ENCODE results near the gene TAS2R43.
"Not testable (repeated sequence)": the region's sequence is repeated elsewhere in the genome, so short reads cannot be mapped to it uniquely, and the experiment has no call there.

Gene TAS2R43

GRCh38 chr12:11069854-11070365 is 22.2 kb downstream of the TAS2R43 start:
- Histone ChIP-seq H3K9me3 (ENCODE audit: control insufficient read depth in 5 of 5, low read length in 5 of 5) (no peaks in the 10 kb centered on the region), H3K4me1 (ENCODE audit: control insufficient read depth in 5 of 5, insufficient read depth in 5 of 5, low read length in 5 of 5) (no peaks in the 10 kb centered on the region), H3K36me3 (ENCODE audit: control insufficient read depth in 5 of 5, insufficient read depth in 5 of 5, low read length in 5 of 5) (no peaks in the 10 kb centered on the region), H3K27ac (ENCODE audit: low read depth, low read length) (no peak overlapping the region), H3K9ac (ENCODE audit: low read length in 5 of 5) (no peak overlapping the region), H3K4me3 (ENCODE audit: low read depth in 1 of 5, low read length in 5 of 5) (no peak overlapping the region), H3K27me3 (ENCODE audit: control insufficient read depth in 5 of 5, insufficient read depth in 4 of 5, low read length in 5 of 5) (no peaks in the 10 kb centered on the region)

GRCh38 chr12:11067514-11067913 is 24.6 kb downstream of the TAS2R43 start:
- Histone ChIP-seq H3K36me3 (ENCODE audit: control insufficient read depth in 5 of 5, insufficient read depth in 5 of 5, low read length in 5 of 5) (no peaks in the 10 kb centered on the region), H3K4me3 (ENCODE audit: low read depth in 1 of 5, low read length in 5 of 5) (no peak overlapping the region), H3K9me3 (ENCODE audit: control insufficient read depth in 5 of 5, low read length in 5 of 5) (no peaks in the 10 kb centered on the region), H3K4me1 (ENCODE audit: control insufficient read depth in 5 of 5, insufficient read depth in 5 of 5, low read length in 5 of 5) (no peaks in the 10 kb centered on the region), H3K27ac (ENCODE audit: low read depth, low read length) (no peak overlapping the region), H3K9ac (ENCODE audit: low read length in 5 of 5) (no peak overlapping the region), H3K27me3 (ENCODE audit: control insufficient read depth in 5 of 5, insufficient read depth in 4 of 5, low read length in 5 of 5) (no peaks in the 10 kb centered on the region)

GRCh38 chr12:11062194-11062593 is 29.9 kb downstream of the TAS2R43 start, which contains the start of gene TAS2R46:
Gene TAS2R46 (minus strand): TSS chr12:11062294. CDS start chr12:11062294, 0 bp downstream.
- not testable (repeated sequence) for H3K27me3 ChIP-seq (ENCODE audit: control insufficient read depth in 5 of 5, insufficient read depth in 4 of 5, low read length in 5 of 5); H3K9me3 ChIP-seq (ENCODE audit: control insufficient read depth in 5 of 5, low read length in 5 of 5); H3K4me1 ChIP-seq (ENCODE audit: control insufficient read depth in 5 of 5, insufficient read depth in 5 of 5, low read length in 5 of 5); H3K27ac ChIP-seq (ENCODE audit: low read depth, low read length); H3K36me3 ChIP-seq (ENCODE audit: control insufficient read depth in 5 of 5, insufficient read depth in 5 of 5, low read length in 5 of 5); H3K9ac ChIP-seq (ENCODE audit: low read length in 5 of 5); H3K4me3 ChIP-seq (ENCODE audit: low read depth in 1 of 5, low read length in 5 of 5)

GRCh38 chr12:11059784-11060183 is 32.3 kb downstream of the TAS2R43 start:
- Histone ChIP-seq H3K36me3 (ENCODE audit: control insufficient read depth in 5 of 5, insufficient read depth in 5 of 5, low read length in 5 of 5) (no peaks in the 10 kb centered on the region), H3K27me3 (ENCODE audit: control insufficient read depth in 5 of 5, insufficient read depth in 4 of 5, low read length in 5 of 5) (no peaks in the 10 kb centered on the region), H3K9ac (ENCODE audit: low read length in 5 of 5) (no peak overlapping the region), H3K4me1 (ENCODE audit: control insufficient read depth in 5 of 5, insufficient read depth in 5 of 5, low read length in 5 of 5) (no peaks in the 10 kb centered on the region), H3K27ac (ENCODE audit: low read depth, low read length) (no peak overlapping the region), H3K9me3 (ENCODE audit: control insufficient read depth in 5 of 5, low read length in 5 of 5) (no peaks in the 10 kb centered on the region), H3K4me3 (ENCODE audit: low read depth in 1 of 5, low read length in 5 of 5) (no peak overlapping the region)

GRCh38 chr12:11059041-11059440 is 33.1 kb downstream of the TAS2R43 start:
- Histone ChIP-seq H3K9ac (ENCODE audit: low read length in 5 of 5) (no peak overlapping the region), H3K9me3 (ENCODE audit: control insufficient read depth in 5 of 5, low read length in 5 of 5) (no peaks in the 10 kb centered on the region), H3K27ac (ENCODE audit: low read depth, low read length) (no peak overlapping the region), H3K36me3 (ENCODE audit: control insufficient read depth in 5 of 5, insufficient read depth in 5 of 5, low read length in 5 of 5) (no peaks in the 10 kb centered on the region), H3K27me3 (ENCODE audit: control insufficient read depth in 5 of 5, insufficient read depth in 4 of 5, low read length in 5 of 5) (no peaks in the 10 kb centered on the region), H3K4me1 (ENCODE audit: control insufficient read depth in 5 of 5, insufficient read depth in 5 of 5, low read length in 5 of 5) (no peaks in the 10 kb centered on the region), H3K4me3 (ENCODE audit: low read depth in 1 of 5, low read length in 5 of 5) (no peak overlapping the region)

GRCh38 chr12:11055306-11055705 is 36.8 kb downstream of the TAS2R43 start:
- H3K4me1 ChIP-seq (ENCODE audit: control insufficient read depth in 5 of 5, insufficient read depth in 5 of 5, low read length in 5 of 5): no peaks in the 10 kb centered on the region
- H3K9me3 ChIP-seq (ENCODE audit: control insufficient read depth in 5 of 5, low read length in 5 of 5): peaks cover 0 to 4% (median 0%) of the 10 kb centered on the region in 5 donors
- H3K4me3 ChIP-seq (ENCODE audit: low read depth in 1 of 5, low read length in 5 of 5): no peak overlapping the region
- no peaks in the 10 kb centered on the region for H3K27me3 ChIP-seq (ENCODE audit: control insufficient read depth in 5 of 5, insufficient read depth in 4 of 5, low read length in 5 of 5)
- no peak overlapping the region for H3K9ac ChIP-seq (ENCODE audit: low read length in 5 of 5)
- H3K27ac ChIP-seq (ENCODE audit: low read depth, low read length): no peak overlapping the region
- no peaks in the 10 kb centered on the region for H3K36me3 ChIP-seq (ENCODE audit: control insufficient read depth in 5 of 5, insufficient read depth in 5 of 5, low read length in 5 of 5)

- H3K9ac ChIP-seq (ENCODE audit: low read length in 5 of 5); H3K27ac ChIP-seq (ENCODE audit: low read depth, low read length); H3K4me3 ChIP-seq (ENCODE audit: low read depth in 1 of 5, low read length in 5 of 5); H3K27me3 ChIP-seq (ENCODE audit: control insufficient read depth in 5 of 5, insufficient read depth in 4 of 5, low read length in 5 of 5); H3K4me1 ChIP-seq (ENCODE audit: control insufficient read depth in 5 of 5, insufficient read depth in 5 of 5, low read length in 5 of 5); H3K9me3 ChIP-seq (ENCODE audit: control insufficient read depth in 5 of 5, low read length in 5 of 5): not testable (repeated sequence)
- peaks cover under 1 to 11% (median 9%) of the 10 kb centered on the region in 5 donors for H3K36me3 ChIP-seq (ENCODE audit: control insufficient read depth in 5 of 5, insufficient read depth in 5 of 5, low read length in 5 of 5)
Observed at GRCh38 chr12:11049806-11050531, 42.1 kb downstream of the TAS2R43 start.

GRCh38 chr12:11041366-11041765 is 50.7 kb downstream of the TAS2R43 start:
- not testable (repeated sequence) for H3K27me3 ChIP-seq (ENCODE audit: control insufficient read depth in 5 of 5, insufficient read depth in 4 of 5, low read length in 5 of 5); H3K9ac ChIP-seq (ENCODE audit: low read length in 5 of 5); H3K27ac ChIP-seq (ENCODE audit: low read depth, low read length)

More at GRCh38 chr12:11041366-11041765, 50.7 kb downstream of the TAS2R43 start:
- not testable (repeated sequence) for H3K4me1 ChIP-seq (ENCODE audit: control insufficient read depth in 5 of 5, insufficient read depth in 5 of 5, low read length in 5 of 5); H3K4me3 ChIP-seq (ENCODE audit: low read depth in 1 of 5, low read length in 5 of 5); H3K9me3 ChIP-seq (ENCODE audit: control insufficient read depth in 5 of 5, low read length in 5 of 5)
- H3K36me3 ChIP-seq (ENCODE audit: control insufficient read depth in 5 of 5, insufficient read depth in 5 of 5, low read length in 5 of 5): peaks cover 0 to 19% (median 4%) of the 10 kb centered on the region in 5 donors

Data from subcutaneous abdominal adipose tissue (tissue), 5 donors.